ENCODE data around the gene TANGO2. TPM values are rescaled to one million over a fixed set of nuclear protein-coding genes. Genes with fewer than 3 reads are reported as not detected.

The TANGO2 gene
- total and polyA plus RNA-seq, 9 of the 15 experiments (the other 6 are each of a cell fraction or from before 2014, with no cell fraction given), result 15.5 to 94.9 (median 70.1) TPM

- TF ChIP-seq MLLT1 (IDR thresholded peaks at IDR 0.05), result no peak
- no peak for TF ChIP-seq CXXC5 (CRISPR knock-in tag; IDR thresholded peaks at IDR 0.05)
- TF ChIP-seq MBD2 (IDR thresholded peaks at IDR 0.05; ENCODE audit: borderline replicate concordance, low read depth), result no peak
- no peak for TF ChIP-seq POLR3G (IDR thresholded peaks at IDR 0.05; ENCODE audit: extremely low read depth, insufficient read length, insufficient replicate concordance)
- TF ChIP-seq ZBTB49 (CRISPR knock-in tag; IDR thresholded peaks at IDR 0.05; ENCODE audit: borderline replicate concordance), result no peak
- no peak for TF ChIP-seq KLF6 (CRISPR knock-in tag; IDR thresholded peaks at IDR 0.05; ENCODE audit: borderline replicate concordance)
- TF ChIP-seq ZBTB8A (IDR thresholded peaks at IDR 0.05; ENCODE audit: partially characterized antibody), result no peak
- no peak; a peak in 1 of 4 replicates for TF ChIP-seq SIX5 (IDR thresholded peaks at IDR 0.05; ENCODE audit: borderline replicate concordance in 1 of 2, insufficient read depth in 1 of 2, low read depth in 1 of 2, low read length in 2 of 2)
- no peak for TF ChIP-seq CBX1 (IDR thresholded peaks at IDR 0.05; ENCODE audit: low read depth)
- no peak for TF ChIP-seq MCM2 (IDR thresholded peaks at IDR 0.05; ENCODE audit: low read depth)
- no peak for TF ChIP-seq FOSL1 (tag; conservative IDR thresholded peaks at IDR 0.05)
- no peak for TF ChIP-seq SPI1 (IDR thresholded peaks at IDR 0.05; ENCODE audit: borderline replicate concordance, low read depth, low read length)
- no peak for TF ChIP-seq POU5F1 (IDR thresholded peaks at IDR 0.05; ENCODE audit: borderline replicate concordance, low read depth, low read length, partially characterized antibody)
- no peak for TF ChIP-seq ETV5 (CRISPR knock-in tag; IDR thresholded peaks at IDR 0.05; ENCODE audit: low read depth)
- TF ChIP-seq RBM34 (IDR thresholded peaks at IDR 0.05; ENCODE audit: borderline replicate concordance, insufficient read depth, low read length), result no peak
- 0 out of 2 replicates have a peak, but pooled peaks have one; percentile 54 for TF ChIP-seq ZNF830 (CRISPR knock-in tag; IDR thresholded peaks at IDR 0.05)
- TF ChIP-seq HMGN3 (IDR thresholded peaks at IDR 0.05; ENCODE audit: borderline replicate concordance, extremely low read depth, insufficient read length, low read depth, low read length), result no peak
- TF ChIP-seq RHOXF2B (CRISPR knock-in tag; conservative IDR thresholded peaks at IDR 0.05), result no peak
- TF ChIP-seq RBM25 (IDR thresholded peaks at IDR 0.05; ENCODE audit: low read depth, low read length, severe bottlenecking), result no peak
- no peak for TF ChIP-seq STAT5B (CRISPR knock-in tag; IDR thresholded peaks at IDR 0.05)
- no peak for TF ChIP-seq KAT8 (IDR thresholded peaks at IDR 0.05; ENCODE audit: low read depth)
- no peak for TF ChIP-seq ZNF444 (CRISPR knock-in tag; IDR thresholded peaks at IDR 0.05)
- TF ChIP-seq DACH1 (IDR thresholded peaks at IDR 0.05; ENCODE audit: partially characterized antibody), result no peak
- no peak for TF ChIP-seq ZNF274 (IDR thresholded peaks at IDR 0.05; ENCODE audit: borderline replicate concordance, low read depth, low read length)
- no peak for TF ChIP-seq HDAC6 (IDR thresholded peaks at IDR 0.05; ENCODE audit: low read depth, low read length)
- no peak for TF ChIP-seq ZNF133 (CRISPR knock-in tag; IDR thresholded peaks at IDR 0.05)
Measured at GRCh38 chr22:20069331-20070042, 48.6 kb downstream of the TANGO2 start (continued).

Data from K562 (cell line).